WI38 (cell line): ENCODE measurements around the gene BRD7.

Source experiments
- H3K4me3 ChIP-seq: 2 replicates; pipeline ENCODE4 v1.5.1; 2011; ENCODE audit warnings: low read depth, mild to moderate bottlenecking, control low read depth, low read length
- CTCF ChIP-seq: IDR thresholded peaks from 2 replicates; pipeline ENCODE4 v1.5.1; 2012; ENCODE audit warnings: low read depth, mild to moderate bottlenecking, control low read depth, low read length

The BRD7 gene

DNA sequence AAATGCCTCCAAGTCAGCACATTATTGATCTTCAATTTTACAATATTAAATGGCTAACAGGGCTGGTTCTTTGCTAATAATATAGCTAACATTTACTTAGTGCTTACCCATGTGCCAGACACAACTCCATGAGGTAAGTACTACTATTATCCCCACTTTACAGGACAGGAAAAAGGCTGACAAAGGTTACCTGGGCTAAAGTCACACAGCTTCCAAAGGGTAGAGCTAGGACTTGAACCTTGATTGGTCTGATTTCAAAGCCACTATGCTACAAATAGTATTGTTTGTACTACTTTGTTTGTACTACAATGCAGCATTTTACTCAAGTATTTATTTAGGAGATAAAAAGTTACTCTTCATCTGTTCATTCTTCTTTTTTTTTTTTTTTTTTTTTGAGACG lies 31.9 kb downstream of the BRD7 start:
- no peak overlapping the region for H3K4me3 ChIP-seq
- TF ChIP-seq CTCF, result no peak

DNA sequence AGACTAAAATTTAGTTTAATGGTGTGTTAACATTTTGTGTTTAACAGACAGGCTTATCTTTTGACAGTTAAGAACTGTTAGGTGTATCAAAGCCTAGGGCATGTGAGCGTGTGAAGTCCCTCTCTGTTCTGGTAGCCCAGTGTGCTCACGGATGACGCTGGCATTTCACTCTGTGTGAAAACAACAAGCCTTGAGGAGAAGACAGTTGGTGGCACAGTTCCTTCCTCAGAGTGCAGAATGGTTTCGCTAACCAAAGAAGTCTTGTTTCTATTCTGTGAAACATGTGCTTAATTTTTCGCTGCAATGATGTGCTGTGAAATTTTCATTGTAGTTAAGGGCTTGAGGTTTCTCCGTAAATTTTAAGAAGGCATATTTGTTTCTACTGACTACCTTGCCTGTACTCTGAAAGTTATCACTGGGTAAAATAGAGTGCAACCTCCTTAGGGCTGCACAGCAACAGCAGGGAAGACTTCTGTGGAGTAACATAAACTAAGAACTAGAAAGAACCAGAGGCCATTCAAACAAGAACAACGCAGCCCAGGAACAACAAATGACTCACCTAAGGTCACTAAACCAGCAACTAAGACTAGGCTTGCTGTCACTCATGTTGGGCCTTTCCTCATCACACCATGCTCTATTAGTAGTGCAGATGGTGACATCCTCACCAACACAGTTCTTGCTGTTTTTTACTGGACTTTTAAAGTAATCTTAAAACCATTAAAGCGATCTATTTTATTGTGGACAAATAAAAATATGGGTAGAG lies 33.4 kb downstream of the BRD7 start:
- no peak for TF ChIP-seq CTCF
- no peak overlapping the region for H3K4me3 ChIP-seq

- no peak for TF ChIP-seq CTCF
- H3K4me3 ChIP-seq, result no peak overlapping the region
Measured at GRCh38 chr16:50334106-50334975, 34.4 kb downstream of the BRD7 start.

DNA sequence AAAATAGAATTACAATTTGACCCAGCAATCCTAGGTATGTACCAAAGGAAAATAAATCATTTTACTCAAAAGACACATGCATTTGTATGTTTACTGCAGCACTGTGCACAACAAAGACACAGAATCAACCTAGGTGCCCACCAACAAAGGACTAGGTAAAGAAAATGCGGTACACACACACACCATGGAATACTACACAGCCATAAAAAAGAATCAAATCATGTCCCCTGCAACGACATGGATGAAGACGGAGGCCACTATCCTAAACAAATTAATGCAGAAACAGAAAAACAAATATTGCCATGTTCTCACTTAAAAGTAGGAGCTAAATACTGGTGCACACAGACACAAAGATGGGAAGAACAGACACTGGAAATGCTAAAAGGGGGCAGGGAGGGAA lies 36.2 kb downstream of the BRD7 start:
- no peak for TF ChIP-seq CTCF
- H3K4me3 ChIP-seq, result no peak overlapping the region

- TF ChIP-seq CTCF, result no peak
- no peak overlapping the region for H3K4me3 ChIP-seq
Measured at GRCh38 chr16:50331570-50331969, 37.2 kb downstream of the BRD7 start.

GRCh38 chr16:50329446-50330189 lies 39.2 kb downstream of the BRD7 start:
- H3K4me3 ChIP-seq, result no peak overlapping the region
- TF ChIP-seq CTCF, result no peak
